Activated CD8-positive, alpha-beta memory T cell treated with anti-CD3 and anti-CD28 coated beads, Interleukin-2, amount 10 ng/mL, durations not matched to agents 7 days and 5 days (primary cell): ENCODE measurements around the gene SLC35C1. TPM values are rescaled to one million over a fixed set of nuclear protein-coding genes. Genes with fewer than 3 reads are reported as not detected.
A peak's percentile ranks its signal among the peaks of the same experiment; 100 is the strongest.

Experiments
- ATAC-seq: fragments of 150-1000 bp; cut with Tn5 transposase; one replicate; pipeline ENCODE4 v1.10.0; 2021; ENCODE audit warnings: moderate library complexity
- CTCF ChIA-PET: fragments of 350-600 bp; sonication (Branson Sonifier 250); formaldehyde crosslinking; loops from one replicate; lab custom pipeline; 2021; ENCODE audit warnings: antibody characterized with exemption; lab: Charles Lee
- DNase-seq: peaks from one replicate; pipeline ENCODE4 v3.0.0-alpha.2; 2020
- H3K27ac Mint-ChIP-seq: one replicate; pipeline ENCODE4 v1.8.0; 2021; ENCODE audit warnings: mild to moderate bottlenecking, mixed read lengths
- H3K27me3 Mint-ChIP-seq: one replicate; pipeline ENCODE4 v1.8.0; 2021; ENCODE audit warnings: mixed read lengths
- H3K36me3 Mint-ChIP-seq: one replicate; pipeline ENCODE4 v1.8.0; 2021; ENCODE audit warnings: mild to moderate bottlenecking, mixed read lengths
- H3K4me1 Mint-ChIP-seq: one replicate; pipeline ENCODE4 v1.8.0; 2021; ENCODE audit warnings: mixed read lengths
- H3K4me3 Mint-ChIP-seq: one replicate; pipeline ENCODE4 v1.8.0; 2021; ENCODE audit warnings: mild to moderate bottlenecking, moderate library complexity, mixed read lengths
- H3K9me3 Mint-ChIP-seq: one replicate; pipeline ENCODE4 v1.8.0; 2022; ENCODE audit warnings: low read depth, mixed read lengths
- total RNA-seq, 2 experiments: library from RNA; stranded (reverse); gene quantifications; one replicate each; pipeline ENCODE4 v1.2.3, GENCODE V29; 2021

Gene SLC35C1
- total RNA-seq, 2 experiments from 2014 or later = 15.2 to 15.7 TPM

DNA sequence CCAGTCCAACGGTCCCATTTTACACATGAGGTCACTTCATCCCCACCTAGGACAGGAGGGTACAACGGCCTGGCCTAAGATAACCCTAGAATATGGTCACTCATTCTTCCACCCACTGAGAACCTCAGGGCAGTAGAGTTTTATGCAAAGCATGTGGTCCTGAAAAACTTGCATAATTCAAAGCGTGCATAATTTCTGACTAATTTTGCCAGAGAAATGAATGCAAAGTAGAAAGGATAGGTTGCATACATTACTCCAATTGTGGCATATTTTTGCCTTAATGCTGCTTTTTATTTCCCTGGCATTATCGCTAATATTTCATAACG is 32.5 kb upstream of the SLC35C1 start:
- H3K4me1 Mint-ChIP-seq = peaks cover 14% of the 10 kb centered on the region
- H3K9me3 Mint-ChIP-seq = no peaks in the 10 kb centered on the region
- ATAC-seq = no peak
- no peak overlapping the region for H3K4me3 Mint-ChIP-seq
- peaks cover 10% of the 10 kb centered on the region for H3K27me3 Mint-ChIP-seq
- no peak for DNase-seq
- CTCF ChIA-PET = interaction anchor here (0.9 to 2.5 kb wide), 40 partner anchors 11 to 846 kb away, joined by 3 to 35 read pairs (median 5); no protein-coding TSS in a partner anchor
- no peak overlapping the region for H3K27ac Mint-ChIP-seq
- H3K36me3 Mint-ChIP-seq = no peaks in the 10 kb centered on the region

DNA sequence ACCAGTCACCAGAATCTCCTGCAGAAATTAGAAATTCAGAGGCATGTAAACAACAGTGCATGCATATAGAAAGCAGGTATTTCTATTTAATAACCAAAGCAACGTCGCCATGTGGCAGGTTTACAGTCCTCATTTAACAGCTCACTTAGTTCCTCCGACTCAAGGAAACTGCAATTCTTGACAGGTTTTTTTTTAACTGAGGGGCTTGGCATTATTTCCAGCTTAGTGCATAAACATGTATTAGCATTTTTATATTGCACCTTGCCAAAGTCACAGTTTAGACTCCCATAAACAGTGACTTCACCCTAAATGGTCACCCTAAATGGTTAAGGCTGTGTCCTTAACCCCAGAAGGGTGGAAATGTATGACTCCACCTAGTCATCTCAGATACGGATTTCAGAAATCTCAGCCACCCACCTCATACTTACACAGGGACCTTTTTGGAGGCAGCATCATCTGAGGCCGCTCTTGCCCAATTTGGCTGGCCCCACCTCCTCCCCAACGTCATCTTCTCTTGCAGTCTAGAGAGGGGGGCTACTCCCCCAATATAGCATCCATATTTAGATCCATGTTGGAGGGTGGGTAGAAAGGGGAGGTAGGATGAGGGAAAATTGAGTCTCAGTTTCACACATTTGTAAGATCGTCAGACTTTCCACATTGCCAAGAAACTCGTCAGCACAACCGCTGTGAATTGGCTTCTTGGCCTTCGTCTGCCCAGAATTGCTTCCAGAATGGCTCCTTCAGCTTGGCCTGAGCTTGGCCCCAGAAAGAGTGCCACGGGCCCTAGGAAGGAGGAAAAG is 31.8 kb upstream of the SLC35C1 start:
- Mint-ChIP-seq H3K36me3 (no peaks in the 10 kb centered on the region), H3K4me1 (peaks cover 14% of the 10 kb centered on the region), H3K4me3 (no peak overlapping the region), H3K27me3 (peaks cover 16% of the 10 kb centered on the region), H3K27ac (no peak overlapping the region), H3K9me3 (no peaks in the 10 kb centered on the region)
- DNase-seq (no peak), ATAC-seq (no peak)
- CTCF ChIA-PET = interaction anchor here (1.6 kb wide), 1 partner anchor 402 kb away, joined by 3 read pairs; no protein-coding TSS in a partner anchor

DNA sequence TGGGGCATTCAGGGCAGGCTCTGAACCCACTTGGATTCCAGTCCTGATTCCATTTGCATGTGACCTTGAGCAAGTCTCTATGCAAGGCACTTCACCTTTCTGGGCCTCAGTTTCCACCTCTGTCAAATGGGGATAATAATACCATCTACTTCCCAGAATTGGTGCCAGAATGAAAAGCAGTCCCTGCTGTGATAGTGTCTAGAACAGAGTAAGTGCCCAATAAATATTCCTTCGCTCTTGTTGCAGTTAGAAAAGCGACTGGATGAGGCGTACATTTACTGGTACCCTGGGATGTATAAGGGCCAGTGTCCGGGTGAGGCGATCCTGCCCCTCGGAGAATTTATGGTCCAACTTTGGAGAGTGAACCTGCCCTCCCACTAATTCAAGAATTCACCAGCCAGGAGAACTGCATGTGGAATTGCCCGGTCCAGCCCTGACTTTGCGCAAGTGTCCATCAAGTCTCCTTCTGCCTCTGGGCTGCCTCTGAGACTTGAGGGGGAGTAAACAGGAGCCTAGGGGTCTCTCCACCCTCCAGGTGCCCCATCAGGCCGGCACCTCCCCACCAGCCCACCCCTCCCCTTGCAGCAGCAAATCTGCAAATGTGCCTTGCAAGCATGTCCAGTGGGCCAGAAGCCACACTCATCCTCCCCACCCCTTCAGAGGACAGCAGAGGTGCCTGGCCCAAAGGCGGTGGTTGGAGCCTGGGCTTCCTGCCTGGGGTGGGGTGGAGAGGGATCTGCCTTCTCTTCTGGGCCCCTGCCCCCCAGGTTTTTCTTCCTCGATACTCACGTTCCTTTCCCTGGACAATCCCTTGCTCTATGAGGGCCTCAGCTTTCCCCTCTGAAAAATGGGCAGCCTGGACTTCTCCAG is 30.9 kb upstream of the SLC35C1 start:
- Mint-ChIP-seq H3K27me3 (peaks cover 16% of the 10 kb centered on the region), H3K27ac (no peak overlapping the region), H3K4me1 (peaks cover 14% of the 10 kb centered on the region), H3K9me3 (no peaks in the 10 kb centered on the region), H3K36me3 (no peaks in the 10 kb centered on the region), H3K4me3 (no peak overlapping the region)
- ATAC-seq (no peak), DNase-seq (no peak)
- CTCF ChIA-PET = interaction anchor here (1.6 kb wide), 1 partner anchor 403 kb away, joined by 3 read pairs; no protein-coding TSS in a partner anchor

DNA sequence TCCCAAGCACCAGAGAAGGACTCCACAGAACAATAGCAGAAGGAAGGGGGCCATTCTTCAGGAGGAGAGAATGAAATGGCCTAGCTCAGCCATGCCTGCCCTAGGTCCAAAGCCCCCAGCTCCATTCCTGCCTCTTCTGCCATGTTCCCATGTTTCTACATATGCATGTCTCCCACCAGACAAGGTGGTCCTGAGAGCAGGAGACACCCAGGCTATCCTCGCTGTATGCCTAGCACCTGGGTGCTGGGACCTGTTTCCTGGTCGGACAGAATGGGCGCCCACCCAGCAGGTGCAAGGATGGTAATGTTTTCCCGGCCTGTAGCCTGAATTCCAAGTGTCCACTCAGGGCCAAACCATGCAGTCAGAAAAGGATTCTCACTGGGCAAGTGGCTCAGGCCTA is 30.2 kb upstream of the SLC35C1 start:
- ATAC-seq (no peak), DNase-seq (no peak)
- Mint-ChIP-seq H3K36me3 (no peaks in the 10 kb centered on the region), H3K27ac (no peak overlapping the region), H3K4me1 (peaks cover 14% of the 10 kb centered on the region), H3K4me3 (no peak overlapping the region), H3K9me3 (no peaks in the 10 kb centered on the region), H3K27me3 (peaks cover 15% of the 10 kb centered on the region)
- CTCF ChIA-PET = no interaction called here

DNA sequence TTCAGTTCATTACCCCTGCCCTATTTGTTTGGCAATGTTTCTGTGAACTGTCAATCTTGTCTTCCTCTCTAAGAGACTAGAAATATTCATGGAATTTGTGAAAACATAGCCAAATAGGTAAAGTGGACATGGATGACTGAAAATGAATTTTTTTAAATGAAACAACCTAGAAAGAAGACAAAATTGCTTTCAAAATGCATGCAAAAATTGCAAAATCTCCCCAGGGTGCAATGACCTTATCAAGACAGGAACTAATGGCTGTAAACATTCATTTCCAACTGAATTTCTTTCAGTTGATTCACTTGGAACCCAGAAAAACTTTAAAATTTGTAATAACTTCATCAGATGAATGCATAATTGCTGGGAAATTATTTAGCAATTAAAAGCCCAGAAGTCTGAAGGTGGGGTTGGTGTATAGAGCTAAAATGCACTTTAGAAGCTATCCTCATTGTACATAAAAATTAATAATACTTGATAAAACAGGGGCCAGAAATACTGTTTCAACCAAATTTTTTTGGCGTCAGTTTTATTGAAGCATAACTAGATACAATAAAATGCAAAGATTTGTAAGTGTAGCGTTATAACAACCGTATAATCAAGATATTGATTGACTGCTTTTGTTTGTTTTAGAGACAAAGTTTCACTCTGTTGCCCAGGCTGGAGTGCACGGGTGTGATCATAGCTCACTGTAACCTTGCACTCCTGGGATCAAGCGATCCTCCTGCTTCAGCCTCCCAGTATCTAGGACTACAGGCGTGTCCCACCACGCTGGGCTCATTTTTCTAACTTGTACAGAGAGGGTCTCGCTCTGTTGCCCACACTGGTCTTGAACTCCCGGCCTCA is 27.6 kb upstream of the SLC35C1 start:
- no peak for ATAC-seq
- Mint-ChIP-seq H3K4me3 (no peak overlapping the region), H3K27ac (no peak overlapping the region), H3K4me1 (peaks cover 3% of the 10 kb centered on the region), H3K36me3 (no peaks in the 10 kb centered on the region), H3K27me3 (peaks cover 19% of the 10 kb centered on the region), H3K9me3 (no peaks in the 10 kb centered on the region)
- peak; percentile 26 for DNase-seq
- CTCF ChIA-PET = no interaction called here

DNA sequence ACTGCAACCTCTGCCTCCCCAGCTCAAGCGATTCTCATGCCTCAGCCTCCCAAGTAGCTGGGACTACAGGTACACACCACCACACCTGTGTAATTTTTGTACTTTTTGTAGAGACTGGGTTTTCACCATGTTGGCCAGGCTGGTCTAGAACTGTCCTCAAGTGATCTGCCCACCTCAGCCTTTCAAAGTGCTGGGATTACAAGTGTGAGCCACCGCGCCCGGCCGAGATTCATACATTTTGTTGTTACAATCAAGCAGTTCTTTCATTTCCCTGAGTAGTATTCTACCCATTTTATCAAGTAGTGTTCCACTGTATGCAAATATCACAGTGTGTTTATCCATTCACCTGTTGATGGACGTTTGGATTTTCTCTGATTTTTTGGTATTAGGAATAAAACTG is 26.6 kb upstream of the SLC35C1 start:
- ATAC-seq = no peak

DNA sequence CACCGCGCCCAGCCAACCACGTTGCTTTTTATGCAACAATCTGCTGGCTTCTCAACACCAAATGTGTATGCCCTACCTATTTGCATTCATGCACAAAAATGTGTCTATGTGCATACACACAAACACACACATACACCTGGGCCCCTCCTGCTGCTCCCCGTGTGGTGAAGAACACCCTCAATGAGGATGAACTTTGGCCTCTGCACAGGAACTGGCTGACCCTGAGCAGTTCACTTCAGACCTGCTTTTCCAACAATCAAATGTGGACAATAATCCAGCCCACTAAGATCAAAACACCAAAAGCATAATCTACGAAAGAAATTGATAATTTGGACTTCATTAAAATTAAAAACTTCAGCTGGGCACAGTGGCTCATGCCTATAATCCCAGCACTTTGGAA is 25.3 kb upstream of the SLC35C1 start:
- Mint-ChIP-seq H3K4me1 (no peaks in the 10 kb centered on the region), H3K4me3 (no peak overlapping the region), H3K36me3 (no peaks in the 10 kb centered on the region), H3K27me3 (peaks cover 32% of the 10 kb centered on the region), H3K27ac (no peak overlapping the region), H3K9me3 (no peaks in the 10 kb centered on the region)
- CTCF ChIA-PET = interaction anchor here (1.8 kb wide), 1 partner anchor 8 kb away, joined by 8 read pairs; no protein-coding TSS in a partner anchor
- DNase-seq (peak; percentile 16), ATAC-seq (no peak)

More for the DNA sequence above, 26.6 kb upstream of the SLC35C1 start:
- H3K4me3 Mint-ChIP-seq = no peak overlapping the region
- H3K27ac Mint-ChIP-seq = no peak overlapping the region
- DNase-seq = peak; percentile 30
- no peaks in the 10 kb centered on the region for H3K4me1 Mint-ChIP-seq
- CTCF ChIA-PET = no interaction called here
- H3K36me3 Mint-ChIP-seq = no peaks in the 10 kb centered on the region
- no peaks in the 10 kb centered on the region for H3K9me3 Mint-ChIP-seq
- H3K27me3 Mint-ChIP-seq = peaks cover 23% of the 10 kb centered on the region

DNA sequence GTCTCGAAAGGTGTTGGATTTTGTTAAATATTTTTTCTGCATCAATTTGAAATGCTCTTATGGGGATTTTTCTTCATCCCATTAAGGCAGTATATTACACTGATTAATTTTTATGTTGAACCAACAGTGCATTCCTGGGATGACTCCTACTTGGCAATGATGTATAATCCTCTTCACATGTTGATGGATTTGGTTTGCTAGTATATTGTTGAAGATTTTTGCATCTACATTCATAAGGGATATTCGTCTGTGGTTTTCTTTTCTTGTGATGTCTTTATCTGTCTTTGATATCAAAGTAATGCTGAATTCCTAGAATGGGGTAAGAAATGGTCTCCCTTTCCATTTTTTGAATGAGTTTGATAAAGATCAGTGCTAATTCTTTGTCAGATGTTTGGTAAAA is 18.7 kb upstream of the SLC35C1 start:
- Mint-ChIP-seq H3K27me3 (peaks cover 47% of the 10 kb centered on the region), H3K4me3 (no peak overlapping the region), H3K27ac (no peak overlapping the region), H3K4me1 (peaks cover 3% of the 10 kb centered on the region), H3K9me3 (peaks cover 2% of the 10 kb centered on the region), H3K36me3 (no peaks in the 10 kb centered on the region)
- ATAC-seq (no peak), DNase-seq (no peak)
- CTCF ChIA-PET = interaction anchor here (1.0 to 1.4 kb wide), 2 partner anchors 13 to 15 kb away, joined by 3 to 4 read pairs; no protein-coding TSS in a partner anchor

DNA sequence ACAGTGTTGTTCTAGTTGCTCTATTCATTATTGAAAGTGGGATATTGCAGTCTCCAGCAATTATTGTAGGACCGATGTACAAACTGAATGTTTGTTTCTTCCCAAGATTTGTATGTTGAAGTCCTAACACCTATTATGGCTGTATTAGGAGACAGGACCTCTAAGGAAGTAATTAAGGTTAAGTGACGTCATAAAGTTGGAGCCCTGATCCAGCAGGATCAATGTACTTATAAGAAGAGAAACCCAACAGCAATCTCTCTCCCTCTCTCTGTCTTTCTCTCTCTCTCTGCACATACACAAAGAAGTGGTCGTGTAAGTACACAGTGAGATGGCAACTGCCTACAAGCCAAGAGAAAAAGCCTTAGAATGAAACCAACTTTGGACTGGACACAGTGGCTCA is 16.1 kb upstream of the SLC35C1 start:
- no peak for ATAC-seq
- Mint-ChIP-seq H3K36me3 (no peaks in the 10 kb centered on the region), H3K9me3 (peaks cover 2% of the 10 kb centered on the region), H3K4me1 (peaks cover 3% of the 10 kb centered on the region), H3K27ac (no peak overlapping the region), H3K27me3 (peaks cover 39% of the 10 kb centered on the region), H3K4me3 (no peak overlapping the region)
- CTCF ChIA-PET = no interaction called here
- no peak for DNase-seq

DNA sequence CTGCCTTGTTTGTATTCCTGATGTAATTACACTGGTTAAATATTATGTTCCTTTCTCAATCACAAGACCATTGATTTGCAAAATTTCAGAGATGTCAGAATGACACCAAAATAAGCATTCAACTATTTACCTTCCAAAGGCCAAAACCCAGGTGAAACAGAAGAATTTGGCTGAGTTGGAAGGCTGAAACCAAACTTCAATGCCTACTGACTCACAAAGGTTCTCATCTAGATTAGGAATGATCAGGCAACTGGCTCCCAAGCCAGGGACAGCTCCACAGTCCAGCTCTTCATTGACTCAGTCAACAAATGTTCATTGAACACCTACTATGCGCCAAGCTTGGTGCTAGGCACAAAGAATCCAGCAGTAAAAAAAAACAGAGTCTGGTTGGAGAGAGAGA is 13.4 kb upstream of the SLC35C1 start:
- no peak overlapping the region for H3K4me3 Mint-ChIP-seq
- peaks cover under 1% of the 10 kb centered on the region for H3K4me1 Mint-ChIP-seq
- CTCF ChIA-PET = no interaction called here
- DNase-seq (peak; percentile 7), ATAC-seq (no peak)
- H3K27me3 Mint-ChIP-seq = peaks cover 23% of the 10 kb centered on the region
- no peak overlapping the region for H3K27ac Mint-ChIP-seq
- peaks cover 2% of the 10 kb centered on the region for H3K9me3 Mint-ChIP-seq
- H3K36me3 Mint-ChIP-seq = no peaks in the 10 kb centered on the region

DNA sequence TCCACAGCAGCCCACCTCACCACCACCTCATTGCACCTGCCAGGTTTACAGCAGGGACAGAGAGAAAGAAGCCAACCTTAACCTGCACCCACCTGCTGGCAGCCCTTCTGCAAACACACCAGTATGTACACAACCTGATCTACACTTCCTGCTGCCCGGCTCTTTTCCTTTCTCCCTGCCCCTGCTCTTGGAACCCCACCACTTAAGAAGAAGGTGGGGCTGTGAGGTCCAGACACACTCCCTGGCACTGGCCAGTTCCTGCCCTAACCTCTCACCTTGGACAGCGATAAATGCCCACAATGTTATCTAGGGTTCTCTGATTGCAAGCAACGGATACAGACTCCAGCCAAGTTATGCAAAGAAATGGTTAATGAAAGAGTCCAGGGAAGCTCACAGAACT is 10.8 kb upstream of the SLC35C1 start:
- peaks cover 11% of the 10 kb centered on the region for H3K27me3 Mint-ChIP-seq
- peak; percentile 35 for DNase-seq
- H3K4me3 Mint-ChIP-seq = no peak overlapping the region
- no peak overlapping the region for H3K27ac Mint-ChIP-seq
- no peaks in the 10 kb centered on the region for H3K9me3 Mint-ChIP-seq
- CTCF ChIA-PET = interaction anchor here (1.0 kb wide), 1 partner anchor 9 kb away, joined by 3 read pairs; no protein-coding TSS in a partner anchor
- H3K36me3 Mint-ChIP-seq = no peaks in the 10 kb centered on the region
- H3K4me1 Mint-ChIP-seq = no peaks in the 10 kb centered on the region
- ATAC-seq = no peak

DNA sequence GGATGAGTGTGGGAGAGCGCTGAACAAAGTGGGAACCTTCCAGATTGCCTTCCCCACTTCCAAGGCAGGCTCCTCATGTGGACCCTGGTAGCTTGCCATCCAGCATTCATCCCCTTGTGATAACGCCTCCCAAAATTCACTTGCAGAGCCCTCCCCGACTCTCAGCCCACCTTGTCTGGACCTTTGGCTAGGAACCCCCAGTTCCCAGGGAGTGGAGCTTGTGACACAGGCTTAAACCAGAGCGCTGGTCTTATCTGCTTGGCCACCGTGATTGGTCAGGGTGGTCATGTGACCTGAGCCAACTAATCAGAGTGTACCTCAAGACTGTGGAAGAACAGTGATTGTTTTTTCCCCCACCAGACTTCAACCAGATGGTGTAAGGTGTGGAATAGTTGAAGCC is 9.6 kb upstream of the SLC35C1 start:
- no peaks in the 10 kb centered on the region for H3K36me3 Mint-ChIP-seq
- CTCF ChIA-PET = interaction anchor here (1.0 to 1.1 kb wide), 2 partner anchors 8 to 22 kb away, joined by 3 to 5 read pairs; no protein-coding TSS in a partner anchor
- H3K4me1 Mint-ChIP-seq = no peaks in the 10 kb centered on the region
- H3K27me3 Mint-ChIP-seq = peaks cover 6% of the 10 kb centered on the region
- ATAC-seq = no peak
- no peaks in the 10 kb centered on the region for H3K9me3 Mint-ChIP-seq
- no peak overlapping the region for H3K4me3 Mint-ChIP-seq
- peak; percentile 39 for DNase-seq
- no peak overlapping the region for H3K27ac Mint-ChIP-seq

DNA sequence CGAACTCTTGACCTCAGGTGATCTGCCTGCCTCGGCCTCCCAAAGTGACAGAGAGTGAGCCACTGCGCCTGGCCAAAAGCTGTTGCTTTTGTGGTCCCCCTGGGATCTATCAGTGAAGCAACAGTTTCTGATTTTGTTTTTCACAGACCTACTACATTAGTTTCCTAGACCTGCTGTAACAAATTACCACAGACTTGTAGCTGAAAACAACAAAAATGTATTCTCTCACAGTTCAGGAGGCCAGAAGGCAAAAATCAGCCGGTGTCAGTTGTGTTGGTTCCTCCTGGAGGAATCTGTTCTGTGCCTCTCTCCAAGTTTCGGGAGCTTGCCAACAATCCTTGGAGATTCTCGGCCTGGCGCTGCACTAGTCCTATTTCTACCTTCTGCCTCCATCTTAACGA is 8.5 kb upstream of the SLC35C1 start:
- Mint-ChIP-seq H3K27ac (no peak overlapping the region), H3K4me3 (no peak overlapping the region), H3K27me3 (peaks cover 5% of the 10 kb centered on the region), H3K36me3 (no peaks in the 10 kb centered on the region), H3K4me1 (no peaks in the 10 kb centered on the region), H3K9me3 (no peaks in the 10 kb centered on the region)
- DNase-seq (peak; percentile 7), ATAC-seq (no peak)
- CTCF ChIA-PET = interaction anchor here (0.7 to 1.8 kb wide), 3 partner anchors 21 to 25 kb away, joined by 4 to 8 read pairs (median 5); no protein-coding TSS in a partner anchor
